Type B pancreatic cell (in vitro differentiated cells): Measurements from ENCODE around the gene KIF6. TPM values are rescaled to one million over a fixed set of nuclear protein-coding genes. Genes with fewer than 3 reads are reported as not detected.

Source experiments
- DNase-seq: peaks from one replicate; pipeline ENCODE4 v3.0.0; 2021; ENCODE audit warnings: mixed read lengths; ENCODE audit not compliant: unreplicated experiment; ENCODE audit errors: extremely low spot score
- H3K27ac Mint-ChIP-seq: 2 replicates; pipeline ENCODE4 v1.8.0; 2021; ENCODE audit warnings: mild to moderate bottlenecking, mixed read lengths
- H3K27me3 Mint-ChIP-seq: 2 replicates; pipeline ENCODE4 v1.8.0; 2021; ENCODE audit warnings: mixed read lengths
- H3K36me3 Mint-ChIP-seq: 2 replicates; pipeline ENCODE4 v1.8.0; 2021; ENCODE audit warnings: mixed read lengths
- H3K4me1 Mint-ChIP-seq: one replicate; pipeline ENCODE4 v1.8.0; 2021; ENCODE audit warnings: mixed read lengths; ENCODE audit not compliant: unreplicated experiment
- H3K4me3 Mint-ChIP-seq: 2 replicates; pipeline ENCODE4 v1.8.0; 2021; ENCODE audit warnings: mild to moderate bottlenecking, mixed read lengths
- H3K9me3 Mint-ChIP-seq: 2 replicates; pipeline ENCODE4 v1.8.0; 2021; ENCODE audit warnings: mixed read lengths
- total RNA-seq: library from RNA; stranded (reverse); gene quantifications from 2 replicates; pipeline ENCODE4 v1.2.1, GENCODE V29; 2021; ENCODE audit warnings: low replicate concordance
- TF ChIP-seq, protein P1 (sequence below): fragments of 200-600 bp; sonication (generic); conservative IDR thresholded peaks from 2 replicates; pipeline ENCODE4 v1.5.0; 2021; ENCODE audit warnings: antibody characterized with exemption, mild to moderate bottlenecking

KIF6 gene
- total RNA-seq, 1 donor from 2014 or later: 3.3 TPM

DNA sequence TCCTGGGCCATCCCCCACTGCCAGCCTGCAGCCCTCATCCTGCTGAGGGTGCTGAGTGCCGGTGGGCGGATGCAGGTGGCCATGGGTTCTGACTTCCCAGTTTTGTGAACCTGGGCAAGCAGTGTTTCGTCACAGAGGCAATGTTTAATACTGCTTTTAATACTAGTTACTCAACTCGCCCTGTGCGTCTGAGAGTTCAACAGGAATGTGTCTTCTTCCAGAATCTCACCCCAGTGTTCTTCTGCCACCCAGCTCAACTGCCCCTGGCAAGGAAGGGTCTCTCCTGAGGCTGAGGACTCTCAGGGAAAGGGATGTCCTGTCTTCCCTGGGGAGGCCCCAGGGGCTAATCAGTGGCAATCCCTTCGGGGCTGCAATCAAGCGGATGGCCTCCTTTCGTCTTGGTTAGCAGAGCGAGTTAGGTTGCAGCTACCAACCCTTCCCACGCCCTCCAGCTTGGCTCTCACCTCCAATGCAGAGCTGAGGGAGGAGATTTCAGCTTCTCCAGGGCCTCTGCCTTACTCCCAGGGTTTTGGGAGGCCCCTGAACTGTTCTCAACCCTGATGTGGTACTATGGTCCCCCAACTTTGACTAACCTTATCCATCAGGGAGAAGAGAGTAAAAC, 404.7 kb downstream of the KIF6 start:
- no peak overlapping the region for H3K27ac Mint-ChIP-seq

DNA sequence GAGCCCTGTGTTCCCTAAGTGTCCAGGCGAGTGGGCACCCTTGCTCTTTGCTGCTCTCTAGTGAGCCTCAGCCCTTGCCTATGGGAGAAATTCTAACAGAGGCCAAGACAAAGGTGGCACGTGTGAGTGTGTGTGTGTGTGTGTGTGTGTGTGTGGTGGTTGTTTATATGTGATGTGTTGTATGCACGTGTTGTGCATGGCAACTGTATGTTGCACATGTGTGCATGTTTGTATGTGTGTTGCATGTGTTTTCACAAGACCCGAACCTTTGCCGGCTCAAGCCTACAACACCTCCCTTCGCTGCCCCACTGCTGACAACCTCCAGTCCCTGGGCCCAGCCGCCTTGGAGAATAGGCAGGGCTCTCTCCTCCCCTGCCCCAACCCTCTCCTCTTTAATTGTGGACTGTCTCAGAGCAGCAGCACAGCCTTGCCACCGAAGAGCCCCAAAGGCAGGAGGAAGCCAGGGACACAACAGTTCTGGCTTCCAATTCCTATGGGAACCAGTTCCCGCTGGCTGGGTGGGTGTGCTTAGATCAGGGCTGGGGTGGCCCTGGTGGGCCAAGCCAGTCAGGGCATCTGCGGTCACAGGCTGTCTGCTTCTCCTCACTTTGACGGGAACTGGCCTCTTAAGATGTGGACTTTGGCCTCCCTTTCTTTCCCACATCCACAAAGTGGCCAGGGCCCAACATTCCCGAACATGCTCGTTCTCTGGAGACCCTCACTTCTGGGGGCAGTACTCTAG, 405.4 kb downstream of the KIF6 start:
- H3K9me3 Mint-ChIP-seq: no peaks in the 10 kb centered on the region

More for the DNA sequence above, 404.7 kb downstream of the KIF6 start:
- Mint-ChIP-seq H3K4me3 (no peak overlapping the region), H3K36me3 (no peaks in the 10 kb centered on the region), H3K9me3 (no peaks in the 10 kb centered on the region), H3K27me3 (peaks cover 34% of the 10 kb centered on the region), H3K4me1 (no peaks in the 10 kb centered on the region)
- no peak for DNase-seq
- TF ChIP-seq, protein P1, sequence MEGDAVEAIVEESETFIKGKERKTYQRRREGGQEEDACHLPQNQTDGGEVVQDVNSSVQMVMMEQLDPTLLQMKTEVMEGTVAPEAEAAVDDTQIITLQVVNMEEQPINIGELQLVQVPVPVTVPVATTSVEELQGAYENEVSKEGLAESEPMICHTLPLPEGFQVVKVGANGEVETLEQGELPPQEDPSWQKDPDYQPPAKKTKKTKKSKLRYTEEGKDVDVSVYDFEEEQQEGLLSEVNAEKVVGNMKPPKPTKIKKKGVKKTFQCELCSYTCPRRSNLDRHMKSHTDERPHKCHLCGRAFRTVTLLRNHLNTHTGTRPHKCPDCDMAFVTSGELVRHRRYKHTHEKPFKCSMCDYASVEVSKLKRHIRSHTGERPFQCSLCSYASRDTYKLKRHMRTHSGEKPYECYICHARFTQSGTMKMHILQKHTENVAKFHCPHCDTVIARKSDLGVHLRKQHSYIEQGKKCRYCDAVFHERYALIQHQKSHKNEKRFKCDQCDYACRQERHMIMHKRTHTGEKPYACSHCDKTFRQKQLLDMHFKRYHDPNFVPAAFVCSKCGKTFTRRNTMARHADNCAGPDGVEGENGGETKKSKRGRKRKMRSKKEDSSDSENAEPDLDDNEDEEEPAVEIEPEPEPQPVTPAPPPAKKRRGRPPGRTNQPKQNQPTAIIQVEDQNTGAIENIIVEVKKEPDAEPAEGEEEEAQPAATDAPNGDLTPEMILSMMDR: no peak

DNA sequence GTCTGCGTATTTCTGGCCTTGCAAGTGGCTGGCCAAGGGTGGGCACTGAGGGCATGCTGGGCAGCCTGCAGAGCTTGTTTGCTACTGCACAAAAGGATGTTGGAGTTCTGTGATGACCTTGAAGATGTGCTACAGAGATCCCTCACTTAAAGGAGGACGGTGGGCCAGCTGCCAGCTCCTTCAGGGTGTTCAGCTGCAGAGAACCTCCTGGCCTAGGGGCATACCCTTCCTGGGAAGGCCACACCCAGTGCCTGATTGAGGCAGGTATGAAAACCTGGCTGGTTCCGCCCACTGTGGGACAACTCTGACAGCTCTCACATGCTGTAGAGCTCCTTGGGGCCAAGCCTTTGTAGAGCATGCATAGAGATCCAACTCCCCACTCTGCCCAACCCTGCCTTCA, 408.0 kb downstream of the KIF6 start:
- no peak for DNase-seq
- Mint-ChIP-seq H3K4me1 (no peaks in the 10 kb centered on the region), H3K9me3 (no peaks in the 10 kb centered on the region), H3K27me3 (peaks cover 62% of the 10 kb centered on the region), H3K27ac (no peak overlapping the region), H3K4me3 (no peak overlapping the region), H3K36me3 (no peaks in the 10 kb centered on the region)
- TF ChIP-seq, protein P1: no peak

More for the DNA sequence above, 405.4 kb downstream of the KIF6 start:
- Mint-ChIP-seq H3K4me3 (no peak overlapping the region), H3K4me1 (no peaks in the 10 kb centered on the region), H3K27me3 (peaks cover 38% of the 10 kb centered on the region), H3K36me3 (no peaks in the 10 kb centered on the region), H3K27ac (no peak overlapping the region)
- no peak for DNase-seq
- TF ChIP-seq, protein P1: no peak

DNA sequence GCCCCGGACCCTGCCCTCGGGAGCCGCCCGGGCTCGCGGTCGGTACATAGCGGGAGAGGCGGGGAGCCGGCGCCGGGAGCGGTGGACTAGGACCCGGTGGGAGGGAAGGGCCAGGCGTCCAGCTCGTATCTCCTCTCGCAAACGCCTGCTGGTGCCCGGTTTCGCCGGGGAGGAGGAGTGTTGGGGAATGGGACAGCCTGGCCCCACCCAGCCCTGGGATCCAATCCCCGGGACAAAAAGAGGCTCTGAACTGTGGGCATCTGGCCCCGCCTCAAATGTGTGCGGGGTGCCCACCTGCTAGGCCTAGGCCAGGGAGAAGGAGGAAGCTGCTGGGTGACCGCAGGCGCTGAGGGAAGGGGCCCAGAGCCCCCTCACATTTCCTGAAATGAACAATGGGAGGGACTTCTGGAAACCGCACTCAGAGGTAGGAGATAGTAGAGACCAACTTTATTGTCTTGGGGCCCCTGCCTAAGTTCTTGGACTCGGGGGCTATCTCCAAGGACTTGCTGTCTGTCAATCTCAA, 410.9 kb downstream of the KIF6 start, which contains the start of gene KCNK17:
Gene KCNK17 (minus strand): TSS at position 147 of the 523 bp plus-strand sequence. CDS start 99 bp downstream, at position 48.
- H3K27ac Mint-ChIP-seq: no peak within 1 kb of the TSS
- H3K27me3 Mint-ChIP-seq: peaks cover 86% of the 10 kb centered on the region
- H3K4me3 Mint-ChIP-seq: peak within 1 kb of the TSS; percentile 72
- DNase-seq: no peak
- TF ChIP-seq, protein P1: no peak
- no peaks in the 10 kb centered on the region for H3K9me3 Mint-ChIP-seq
- H3K4me1 Mint-ChIP-seq: peaks cover 5% of the 10 kb centered on the region
- H3K36me3 Mint-ChIP-seq: peaks cover 4% of the 10 kb centered on the region

DNA sequence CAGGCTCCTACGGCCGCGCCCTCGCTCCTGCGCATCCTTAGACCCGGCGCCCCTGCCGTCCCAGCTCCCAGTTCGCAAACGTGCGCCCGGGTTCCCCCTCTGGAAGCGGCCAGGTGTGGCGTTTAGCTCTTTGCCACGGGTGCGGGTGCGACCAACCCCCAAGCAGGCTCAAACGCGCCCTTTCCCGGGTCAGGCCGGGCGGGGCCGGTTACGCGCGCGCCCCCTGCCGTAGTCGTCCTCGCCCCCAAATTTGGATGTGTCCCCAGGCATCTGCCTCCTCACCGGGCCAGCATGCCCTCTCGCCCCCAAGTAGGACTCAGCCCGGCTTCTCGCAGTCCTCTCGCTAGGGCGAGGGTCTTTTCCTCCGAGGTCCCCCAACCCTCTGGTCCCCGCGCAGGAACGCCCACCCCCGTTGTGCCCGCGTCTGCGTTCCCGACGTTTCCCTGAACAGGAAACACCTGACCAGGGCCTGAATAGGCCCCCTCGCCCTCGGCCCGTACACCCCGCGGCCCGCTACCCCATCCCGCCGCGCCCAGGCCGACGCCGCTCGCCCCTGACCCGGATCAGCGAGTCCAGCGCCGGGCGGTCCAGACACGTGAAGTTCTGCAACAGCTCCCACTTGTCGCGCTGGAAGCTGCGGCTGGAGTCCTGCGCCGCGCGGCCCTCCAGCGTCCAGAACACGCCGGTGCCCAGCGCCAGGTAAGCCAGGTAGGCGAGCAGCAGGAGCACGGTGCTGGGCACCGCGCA, 411.5 kb downstream of the KIF6 start:
- no peak overlapping the region for H3K27ac Mint-ChIP-seq
- DNase-seq: no peak
- TF ChIP-seq, protein P1: no peak
- peaks cover 5% of the 10 kb centered on the region for H3K4me1 Mint-ChIP-seq
- peaks cover 4% of the 10 kb centered on the region for H3K36me3 Mint-ChIP-seq
- H3K27me3 Mint-ChIP-seq: peaks cover 82% of the 10 kb centered on the region
- peak overlapping the region; percentile 72 for H3K4me3 Mint-ChIP-seq
- no peaks in the 10 kb centered on the region for H3K9me3 Mint-ChIP-seq
